ENCODE data around the gene OR52E4.

OR52E4 gene

GRCh38 chr11:5880329-5880728 is at the start of gene OR52E4:
OR52E4 (plus strand) TSS chr11:5880629; CDS start chr11:5884293, 3,664 bp downstream.
- no peak for DNase-seq (ENCODE audit: low read depth in 2 of 3, low spot score in 2 of 3)

- DNase-seq (ENCODE audit: low read depth in 2 of 3, low spot score in 2 of 3): no peak
Measured at GRCh38 chr11:5831196-5831829, 49.1 kb upstream of the OR52E4 start.

- no peak for DNase-seq (ENCODE audit: low read depth in 2 of 3, low spot score in 2 of 3)
Measured at GRCh38 chr11:5833446-5833845, 47.0 kb upstream of the OR52E4 start.

GRCh38 chr11:5837695-5838094 is 42.7 kb upstream of the OR52E4 start:
- no peak for DNase-seq (ENCODE audit: low read depth in 2 of 3, low spot score in 2 of 3)

- no peak for DNase-seq (ENCODE audit: low read depth in 2 of 3, low spot score in 2 of 3)
Measured at GRCh38 chr11:5841797-5842196, 38.6 kb upstream of the OR52E4 start, which contains the start of gene OR52E6. OR52E6 (minus strand) TSS chr11:5841897; CDS start chr11:5841897, 0 bp downstream.

GRCh38 chr11:5846701-5847100 is 33.7 kb upstream of the OR52E4 start:
- no peak for DNase-seq (ENCODE audit: low read depth in 2 of 3, low spot score in 2 of 3)

- DNase-seq (ENCODE audit: low read depth in 2 of 3, low spot score in 2 of 3): no peak
Measured at GRCh38 chr11:5847711-5848110, 32.7 kb upstream of the OR52E4 start.

GRCh38 chr11:5851002-5851401 is 29.4 kb upstream of the OR52E4 start:
- no peak for DNase-seq (ENCODE audit: low read depth in 2 of 3, low spot score in 2 of 3)

- DNase-seq (ENCODE audit: low read depth in 2 of 3, low spot score in 2 of 3): no peak
Measured at GRCh38 chr11:5857590-5857989, 22.8 kb upstream of the OR52E4 start, which contains the start of gene OR52E8. OR52E8 (minus strand) TSS chr11:5857690; CDS start chr11:5857690, 0 bp downstream.

- DNase-seq (ENCODE audit: low read depth in 2 of 3, low spot score in 2 of 3): no peak
Measured at GRCh38 chr11:5865826-5866225, 14.6 kb upstream of the OR52E4 start.

- DNase-seq (ENCODE audit: low read depth in 2 of 3, low spot score in 2 of 3): no peak
Measured at GRCh38 chr11:5878564-5878963, 1.9 kb upstream of the OR52E4 start.

GRCh38 chr11:5881756-5882155 is 1.3 kb downstream of the OR52E4 start:
- DNase-seq (ENCODE audit: low read depth in 2 of 3, low spot score in 2 of 3): no peak

GRCh38 chr11:5887172-5887571 is 6.7 kb downstream of the OR52E4 start:
- no peak for DNase-seq (ENCODE audit: low read depth in 2 of 3, low spot score in 2 of 3)

GRCh38 chr11:5887661-5888060 is 7.2 kb downstream of the OR52E4 start:
- DNase-seq (ENCODE audit: low read depth in 2 of 3, low spot score in 2 of 3): no peak

GRCh38 chr11:5891216-5891800 is 10.9 kb downstream of the OR52E4 start:
- DNase-seq (ENCODE audit: low read depth in 2 of 3, low spot score in 2 of 3): no peak

GRCh38 chr11:5892908-5893307 is 12.5 kb downstream of the OR52E4 start, which contains the start of gene OR52E5:
OR52E5 (plus strand) TSS chr11:5893208; CDS start chr11:5900777, 7,569 bp downstream.
- DNase-seq (ENCODE audit: low read depth in 2 of 3, low spot score in 2 of 3): no peak

GRCh38 chr11:5899534-5899933 is 19.1 kb downstream of the OR52E4 start:
- DNase-seq (ENCODE audit: low read depth in 2 of 3, low spot score in 2 of 3): no peak

- DNase-seq (ENCODE audit: low read depth in 2 of 3, low spot score in 2 of 3): no peak
Measured at GRCh38 chr11:5910540-5910939, 30.1 kb downstream of the OR52E4 start.

- DNase-seq (ENCODE audit: low read depth in 2 of 3, low spot score in 2 of 3): no peak
Measured at GRCh38 chr11:5922749-5923426, 42.5 kb downstream of the OR52E4 start.

- no peak for DNase-seq (ENCODE audit: low read depth in 2 of 3, low spot score in 2 of 3)
Measured at GRCh38 chr11:5923427-5923776, 43.0 kb downstream of the OR52E4 start.

GRCh38 chr11:5923794-5924193 is 43.4 kb downstream of the OR52E4 start:
- no peak for DNase-seq (ENCODE audit: low read depth in 2 of 3, low spot score in 2 of 3)

- no peak for DNase-seq (ENCODE audit: low read depth in 2 of 3, low spot score in 2 of 3)
Measured at GRCh38 chr11:5928271-5928670, 47.8 kb downstream of the OR52E4 start.

Measured in activated CD8-positive, alpha-beta memory T cell treated with anti-CD3 and anti-CD28 coated beads for 48 hours (primary cell).